Loucy (cell line): ENCODE results near the gene GHRL.

Experiments used
- H2AFZ ChIP-seq: fragments of 200-600 bp; sonication (generic); 2 replicates; pipeline ENCODE4 v1.6.0; 2016; ENCODE audit warnings: antibody characterized with exemption, mild to moderate bottlenecking, low read length, moderate library complexity
- H3F3A ChIP-seq: fragments of 200-600 bp; 2 replicates; pipeline ENCODE4 v1.6.0; 2016; ENCODE audit warnings: antibody characterized with exemption, low read depth, mild to moderate bottlenecking
- H3K27me3 ChIP-seq: fragments of 200-600 bp; sonication (generic); 2 replicates; pipeline ENCODE4 v1.6.1; 2014; ENCODE audit warnings: low read length, mild to moderate bottlenecking; ENCODE audit not compliant: insufficient read depth, poor library complexity, severe bottlenecking
- H3K36me3 ChIP-seq: fragments of 200-600 bp; sonication (generic); 2 replicates; pipeline ENCODE4 v1.6.1; 2016; ENCODE audit warnings: low read length; ENCODE audit not compliant: insufficient read depth
- H3K4me1 ChIP-seq: fragments of 200-600 bp; sonication (generic); 2 replicates; pipeline ENCODE4 v1.5.1; 2014; ENCODE audit warnings: low read length, mild to moderate bottlenecking; ENCODE audit not compliant: insufficient read depth, poor library complexity, severe bottlenecking
- H3K4me2 ChIP-seq: fragments of 200-600 bp; sonication (generic); 2 replicates; pipeline ENCODE4 v1.6.0; 2014; ENCODE audit warnings: antibody characterized with exemption, low read length, low read depth, mild to moderate bottlenecking; ENCODE audit not compliant: poor library complexity, severe bottlenecking
- H3K4me3 ChIP-seq: fragments of 200-600 bp; sonication (generic); 2 replicates; pipeline ENCODE4 v1.5.1; 2014; ENCODE audit warnings: low read length, mild to moderate bottlenecking, mixed read lengths; ENCODE audit not compliant: poor library complexity, severe bottlenecking
- H3K79me2 ChIP-seq: fragments of 200-600 bp; sonication (generic); 2 replicates; pipeline ENCODE4 v1.6.1; 2014; ENCODE audit warnings: low read length; ENCODE audit not compliant: insufficient read depth
- H3K9ac ChIP-seq: fragments of 200-600 bp; sonication (generic); 2 replicates; pipeline ENCODE4 v1.6.0; 2014; ENCODE audit warnings: mild to moderate bottlenecking, low read depth, low read length, moderate library complexity; ENCODE audit not compliant: poor library complexity, severe bottlenecking
- H3K9me2 ChIP-seq: fragments of 200-600 bp; sonication (generic); replicated peaks from 2 replicates; pipeline ENCODE4 v1.6.1; 2016; ENCODE audit warnings: low read depth, low read length, mixed read lengths
- H3K9me3 ChIP-seq: fragments of 200-600 bp; sonication (generic); 2 replicates; pipeline ENCODE4 v1.6.1; 2014; ENCODE audit warnings: mild to moderate bottlenecking, antibody characterized with exemption, low read length, low read depth; ENCODE audit not compliant: insufficient read depth
- H4K20me1 ChIP-seq: fragments of 200-600 bp; sonication (generic); 2 replicates; pipeline ENCODE4 v1.6.0; 2014; ENCODE audit warnings: antibody characterized with exemption, low read length, mild to moderate bottlenecking; ENCODE audit not compliant: insufficient read depth, poor library complexity, severe bottlenecking
- EZH2phosphoT487 ChIP-seq: fragments of 200-600 bp; IDR thresholded peaks from 2 replicates; pipeline ENCODE4 v1.6.1; 2018; ENCODE audit warnings: antibody characterized with exemption, mild to moderate bottlenecking, moderate library complexity, borderline replicate concordance
- TF ChIP-seq, protein P1 (sequence below): fragments of 200-600 bp; sonication (generic); conservative IDR thresholded peaks from 2 replicates; pipeline ENCODE4 v1.5.1; 2014; ENCODE audit warnings: mild to moderate bottlenecking, antibody characterized with exemption, low read length

Gene GHRL

DNA sequence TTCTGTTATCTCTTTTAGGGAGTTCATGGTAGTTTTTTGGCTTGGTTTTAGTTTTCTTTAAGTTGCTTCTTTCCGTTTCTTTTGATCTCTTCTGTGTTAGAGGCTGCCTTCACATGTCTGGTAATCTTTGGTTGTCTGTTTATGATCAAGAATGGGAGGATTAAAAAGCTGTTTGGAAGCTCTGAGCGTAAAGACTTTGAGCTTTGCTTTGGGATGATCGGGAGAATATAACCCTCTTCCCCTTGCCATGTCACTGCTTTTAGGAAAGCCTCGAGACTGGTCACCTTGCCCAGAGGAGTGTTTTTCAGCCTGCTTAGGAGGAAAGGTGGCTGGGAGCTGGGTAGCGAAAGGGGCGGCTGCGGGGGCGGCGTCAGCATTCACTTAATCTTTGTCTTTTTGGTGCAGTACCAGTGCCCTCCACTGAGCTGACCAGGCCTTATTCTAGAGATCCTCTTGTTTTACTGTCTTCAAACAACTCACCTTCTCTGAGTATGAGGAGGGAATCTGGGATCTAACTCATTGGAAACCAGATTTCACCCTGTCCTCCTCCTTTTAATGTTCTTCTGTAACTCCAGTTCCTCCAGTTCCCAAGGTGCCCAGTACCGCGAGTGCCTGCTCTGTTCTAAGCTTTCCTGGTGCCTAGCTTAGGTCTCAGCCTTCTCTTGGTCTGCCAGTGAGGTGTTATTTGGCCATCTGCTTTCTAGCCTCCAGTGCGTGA lies 28.9 kb downstream of the GHRL start:
- Histone ChIP-seq H3F3A (no peaks in the 10 kb centered on the region), H3K79me2 (peaks cover 99% of the 10 kb centered on the region), H3K36me3 (peaks cover 74% of the 10 kb centered on the region), H3K4me2 (peak overlapping the region; percentile 51), H3K9ac (peak overlapping the region; percentile 37), H3K4me1 (peaks cover 39% of the 10 kb centered on the region), H3K9me2 (no peaks in the 10 kb centered on the region), H3K4me3 (peak overlapping the region; percentile 47), H2AFZ (no peak overlapping the region), H3K9me3 (no peaks in the 10 kb centered on the region), H4K20me1 (peaks cover 59% of the 10 kb centered on the region), H3K27me3 (no peaks in the 10 kb centered on the region)
- TF ChIP-seq EZH2phosphoT487, result no peak
- TF ChIP-seq, protein P1, sequence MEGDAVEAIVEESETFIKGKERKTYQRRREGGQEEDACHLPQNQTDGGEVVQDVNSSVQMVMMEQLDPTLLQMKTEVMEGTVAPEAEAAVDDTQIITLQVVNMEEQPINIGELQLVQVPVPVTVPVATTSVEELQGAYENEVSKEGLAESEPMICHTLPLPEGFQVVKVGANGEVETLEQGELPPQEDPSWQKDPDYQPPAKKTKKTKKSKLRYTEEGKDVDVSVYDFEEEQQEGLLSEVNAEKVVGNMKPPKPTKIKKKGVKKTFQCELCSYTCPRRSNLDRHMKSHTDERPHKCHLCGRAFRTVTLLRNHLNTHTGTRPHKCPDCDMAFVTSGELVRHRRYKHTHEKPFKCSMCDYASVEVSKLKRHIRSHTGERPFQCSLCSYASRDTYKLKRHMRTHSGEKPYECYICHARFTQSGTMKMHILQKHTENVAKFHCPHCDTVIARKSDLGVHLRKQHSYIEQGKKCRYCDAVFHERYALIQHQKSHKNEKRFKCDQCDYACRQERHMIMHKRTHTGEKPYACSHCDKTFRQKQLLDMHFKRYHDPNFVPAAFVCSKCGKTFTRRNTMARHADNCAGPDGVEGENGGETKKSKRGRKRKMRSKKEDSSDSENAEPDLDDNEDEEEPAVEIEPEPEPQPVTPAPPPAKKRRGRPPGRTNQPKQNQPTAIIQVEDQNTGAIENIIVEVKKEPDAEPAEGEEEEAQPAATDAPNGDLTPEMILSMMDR, result peak; percentile 62

DNA sequence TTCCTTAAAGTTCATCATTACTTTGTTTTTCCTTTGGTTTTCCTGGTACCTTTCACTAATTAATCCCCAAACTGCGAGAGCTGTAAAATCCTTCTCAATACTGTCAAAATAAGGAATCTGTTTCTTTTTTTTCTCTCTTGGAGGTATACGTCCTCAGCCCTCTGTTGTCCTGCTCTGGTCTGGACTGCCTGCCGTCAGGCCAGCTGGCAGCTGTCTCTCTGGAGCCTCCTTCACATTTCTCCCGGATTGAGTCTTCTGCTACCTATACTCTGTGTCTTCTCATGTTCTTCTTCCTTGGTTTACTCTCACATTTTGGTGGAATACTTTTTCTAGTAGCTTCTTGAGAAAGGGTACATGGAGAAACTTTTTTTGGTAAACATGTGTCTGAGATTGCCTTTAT lies 30.7 kb downstream of the GHRL start:
- H3F3A ChIP-seq, result no peaks in the 10 kb centered on the region
- H2AFZ ChIP-seq, result no peak overlapping the region
- peaks cover 63% of the 10 kb centered on the region for H3K36me3 ChIP-seq
- H3K79me2 ChIP-seq, result peaks cover 96% of the 10 kb centered on the region
- no peak overlapping the region for H3K4me3 ChIP-seq
- peaks cover 36% of the 10 kb centered on the region for H3K4me1 ChIP-seq
- H4K20me1 ChIP-seq, result peaks cover 47% of the 10 kb centered on the region
- no peaks in the 10 kb centered on the region for H3K9me2 ChIP-seq
- no peak overlapping the region for H3K9ac ChIP-seq
- peak overlapping the region; percentile 33 for H3K4me2 ChIP-seq
- TF ChIP-seq, protein P1, result no peak
- no peaks in the 10 kb centered on the region for H3K9me3 ChIP-seq
- H3K27me3 ChIP-seq, result no peaks in the 10 kb centered on the region

DNA sequence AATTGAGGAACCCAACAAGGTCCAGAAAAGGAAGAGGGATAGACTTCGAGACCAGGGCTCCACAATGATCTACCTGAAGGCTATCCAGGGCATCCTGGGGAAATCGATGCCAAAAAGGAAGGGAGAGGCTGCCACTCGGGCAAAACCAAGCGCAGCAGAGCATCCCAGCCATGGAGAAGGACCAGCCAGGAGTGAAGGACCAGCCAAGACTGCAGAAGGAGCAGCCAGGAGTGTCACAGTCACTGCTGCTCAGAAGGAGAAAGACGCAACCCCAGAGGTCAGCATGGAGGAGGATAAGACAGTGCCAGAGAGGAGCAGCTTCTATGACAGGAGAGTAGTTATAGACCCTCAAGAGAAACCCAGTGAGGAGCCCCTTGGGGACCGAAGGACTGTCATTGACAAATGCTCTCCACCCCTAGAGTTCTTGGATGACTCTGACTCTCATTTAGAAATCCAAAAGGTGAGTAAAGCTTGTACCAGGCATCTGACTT lies 32.5 kb downstream of the GHRL start:
- H3K9me2 ChIP-seq, result no peaks in the 10 kb centered on the region
- peaks cover 95% of the 10 kb centered on the region for H3K79me2 ChIP-seq
- H4K20me1 ChIP-seq, result peaks cover 41% of the 10 kb centered on the region
- peak overlapping the region; percentile 33 for H3K4me2 ChIP-seq
- H3K9ac ChIP-seq, result no peak overlapping the region
- no peaks in the 10 kb centered on the region for H3K27me3 ChIP-seq
- H3K9me3 ChIP-seq, result no peaks in the 10 kb centered on the region
- no peak overlapping the region for H3K4me3 ChIP-seq
- peaks cover 49% of the 10 kb centered on the region for H3K36me3 ChIP-seq
- TF ChIP-seq EZH2phosphoT487, result no peak
- TF ChIP-seq, protein P1, result no peak
- H2AFZ ChIP-seq, result no peak overlapping the region
- peaks cover 24% of the 10 kb centered on the region for H3K4me1 ChIP-seq
- no peaks in the 10 kb centered on the region for H3F3A ChIP-seq
